ENCODE measurements around the gene ALDOB. TPM values are rescaled to one million over a fixed set of nuclear protein-coding genes. Genes with fewer than 3 reads are reported as not detected.

ALDOB gene
- total RNA-seq, 1 experiment from 2014 or later: not detected

- CTCF ChIA-PET: no interaction called here
- H3K4me3 ChIP-seq (ENCODE audit: low read length): no peak overlapping the region
- H3K36me3 ChIP-seq (ENCODE audit: low read depth, low read length): no peaks in the 10 kb centered on the region
- no peak overlapping the region for H3K4me2 ChIP-seq (ENCODE audit: low read length)
- H4K20me1 ChIP-seq (ENCODE audit: low read length): no peaks in the 10 kb centered on the region
- H3K27ac ChIP-seq (ENCODE audit: low read length): no peak overlapping the region
- intact Hi-C loops (cut with micrococcal nuclease): no loop called here
- H3K27me3 ChIP-seq (ENCODE audit: low read length): no peaks in the 10 kb centered on the region
- DNase-seq: no peak
- H3F3A ChIP-seq (ENCODE audit: low read length, unreplicated experiment): no peaks in the 10 kb centered on the region
- ATAC-seq: no peak
- no peak overlapping the region for H3K9ac ChIP-seq (ENCODE audit: low read length)
- H2AFZ ChIP-seq (ENCODE audit: low read length): no peak overlapping the region
- POLR2A ChIA-PET (ENCODE audit: unreplicated experiment): no interaction called here
- TF ChIP-seq EZH2phosphoT487 (IDR thresholded peaks at IDR 0.05; ENCODE audit: borderline replicate concordance, low read length) (no peak), EZH2 (IDR thresholded peaks at IDR 0.05; ENCODE audit: low read length, unreplicated experiment) (no peak)
- H3K9me2 ChIP-seq (replicated peaks; ENCODE audit: low read length): no peaks in the 10 kb centered on the region
- no peaks in the 10 kb centered on the region for H3K9me3 ChIP-seq (ENCODE audit: low read length)
- BruUV-seq (replicated peaks): no TSS peak
- H3K79me2 ChIP-seq (ENCODE audit: low read length): no peaks in the 10 kb centered on the region
- H3K4me1 ChIP-seq (ENCODE audit: insufficient read depth, low read length): no peaks in the 10 kb centered on the region
These were observed 15.7 kb downstream of the ALDOB start for GRCh38 chr9:101419863-101420262.

GRCh38 chr9:101418518-101419430 is 16.8 kb downstream of the ALDOB start:
- no peaks in the 10 kb centered on the region for H3K9me2 ChIP-seq (replicated peaks; ENCODE audit: low read length)
- no peaks in the 10 kb centered on the region for H4K20me1 ChIP-seq (ENCODE audit: low read length)
- no peaks in the 10 kb centered on the region for H3K79me2 ChIP-seq (ENCODE audit: low read length)
- POLR2A ChIA-PET (ENCODE audit: unreplicated experiment): no interaction called here
- H3K27ac ChIP-seq (ENCODE audit: low read length): no peak overlapping the region
- intact Hi-C loops (cut with micrococcal nuclease): no loop called here
- no peak overlapping the region for H3K4me2 ChIP-seq (ENCODE audit: low read length)
- ATAC-seq (no peak), DNase-seq (no peak)
- no peaks in the 10 kb centered on the region for H3F3A ChIP-seq (ENCODE audit: low read length, unreplicated experiment)
- no peaks in the 10 kb centered on the region for H3K4me1 ChIP-seq (ENCODE audit: insufficient read depth, low read length)
- H3K9me3 ChIP-seq (ENCODE audit: low read length): no peaks in the 10 kb centered on the region
- no peak overlapping the region for H3K9ac ChIP-seq (ENCODE audit: low read length)
- BruUV-seq (replicated peaks): no TSS peak
- no peaks in the 10 kb centered on the region for H3K36me3 ChIP-seq (ENCODE audit: low read depth, low read length)
- H3K4me3 ChIP-seq (ENCODE audit: low read length): no peak overlapping the region
- CTCF ChIA-PET: no interaction called here
- no peak for TF ChIP-seq CTCF (conservative IDR thresholded peaks at IDR 0.05; ENCODE audit: low read depth, low read length)
- TF ChIP-seq EZH2phosphoT487 (IDR thresholded peaks at IDR 0.05; ENCODE audit: borderline replicate concordance, low read length): no peak
- no peak for TF ChIP-seq EZH2 (IDR thresholded peaks at IDR 0.05; ENCODE audit: low read length, unreplicated experiment)
- no peak overlapping the region for H2AFZ ChIP-seq (ENCODE audit: low read length)
- no peaks in the 10 kb centered on the region for H3K27me3 ChIP-seq (ENCODE audit: low read length)

- Histone ChIP-seq H3F3A (ENCODE audit: low read length, unreplicated experiment) (no peaks in the 10 kb centered on the region), H3K27ac (ENCODE audit: low read length) (no peak overlapping the region), H2AFZ (ENCODE audit: low read length) (no peak overlapping the region), H3K36me3 (ENCODE audit: low read depth, low read length) (no peaks in the 10 kb centered on the region), H3K4me3 (ENCODE audit: low read length) (no peak overlapping the region), H3K27me3 (ENCODE audit: low read length) (no peaks in the 10 kb centered on the region), H3K9me2 (replicated peaks; ENCODE audit: low read length) (no peaks in the 10 kb centered on the region), H3K4me1 (ENCODE audit: insufficient read depth, low read length) (no peaks in the 10 kb centered on the region), H3K79me2 (ENCODE audit: low read length) (no peaks in the 10 kb centered on the region), H3K9me3 (ENCODE audit: low read length) (no peaks in the 10 kb centered on the region), H4K20me1 (ENCODE audit: low read length) (no peaks in the 10 kb centered on the region), H3K4me2 (ENCODE audit: low read length) (no peak overlapping the region), H3K9ac (ENCODE audit: low read length) (no peak overlapping the region)
- TF ChIP-seq CTCF (conservative IDR thresholded peaks at IDR 0.05; ENCODE audit: low read depth, low read length): no peak
- no peak for TF ChIP-seq EZH2phosphoT487 (IDR thresholded peaks at IDR 0.05; ENCODE audit: borderline replicate concordance, low read length)
- TF ChIP-seq EZH2 (IDR thresholded peaks at IDR 0.05; ENCODE audit: low read length, unreplicated experiment): no peak
- no peak for DNase-seq
- ATAC-seq: no peak
- intact Hi-C loops (cut with micrococcal nuclease): no loop called here
- no TSS peak for BruUV-seq (replicated peaks)
- ChIA-PET POLR2A (ENCODE audit: unreplicated experiment) (no interaction called here), CTCF (no interaction called here)
These were observed 17.6 kb downstream of the ALDOB start for GRCh38 chr9:101417977-101418376.

All from PC-3 (cell line).